Endothelial cell of umbilical vein (primary cell): Measurements from ENCODE around the gene FAM32A.

Experiments used
- CTCF ChIP-seq, 2 donors: IDR thresholded peaks; 1 replicate in 1 of 2; 2 replicates in 1 of 2; pipeline ENCODE4 v1.5.1; 2011; ENCODE audit warnings: low read length in 2 of 2, mild to moderate bottlenecking in 2 of 2, moderate library complexity in 2 of 2, control low read depth in 1 of 2, inconsistent platforms in 1 of 2, low read depth in 1 of 2; ENCODE audit not compliant: insufficient read depth in 1 of 2; ENCODE audit errors: extremely low read depth in 1 of 2
- EZH2 ChIP-seq: IDR thresholded peaks from 2 replicates; pipeline ENCODE4 v1.6.1; 2012; ENCODE audit warnings: borderline replicate concordance, low read depth, mild to moderate bottlenecking, moderate library complexity, low read length, inconsistent platforms; ENCODE audit not compliant: severe bottlenecking
- FOS ChIP-seq: IDR thresholded peaks from 2 replicates; pipeline ENCODE4 v1.6.1; 2011; ENCODE audit warnings: mild to moderate bottlenecking, low read length, moderate library complexity, borderline replicate concordance; ENCODE audit not compliant: insufficient read depth
- GATA2 ChIP-seq: IDR thresholded peaks from 2 replicates; pipeline ENCODE4 v1.7.0; 2011; ENCODE audit warnings: low read depth, mild to moderate bottlenecking, moderate library complexity, mixed read lengths, low read length; ENCODE audit not compliant: insufficient read length, insufficient read depth
- JUN ChIP-seq: IDR thresholded peaks from 2 replicates; pipeline ENCODE4 v1.6.1; 2011; ENCODE audit warnings: borderline replicate concordance, low read depth; ENCODE audit not compliant: insufficient read length, insufficient read depth
- MAX ChIP-seq: IDR thresholded peaks from 2 replicates; pipeline ENCODE4 v1.6.1; 2011; ENCODE audit not compliant: insufficient read depth, insufficient read length
- MYC ChIP-seq: IDR thresholded peaks from one replicate; pipeline ENCODE4 v1.6.1; 2011; ENCODE audit warnings: mild to moderate bottlenecking, low read depth, low read length
- POLR2A ChIP-seq: IDR thresholded peaks from 2 replicates; pipeline ENCODE4 v1.6.1; 2012; ENCODE audit warnings: low read depth, mild to moderate bottlenecking, control low read depth, low read length
- POLR2AphosphoS5 ChIP-seq: IDR thresholded peaks from 2 replicates; pipeline ENCODE4 v1.6.1; 2012; ENCODE audit warnings: low read depth, mild to moderate bottlenecking, control low read depth, low read length, moderate library complexity; ENCODE audit not compliant: insufficient read depth

GRCh38 chr19:16226184-16226591 lies 41.0 kb downstream of the FAM32A start:
- no peak for TF ChIP-seq CTCF (IDR thresholded peaks at IDR 0.05; ENCODE audit: extremely low read depth in 1 of 2, insufficient read depth in 1 of 2, low read depth in 1 of 2, low read length in 2 of 2)
- TF ChIP-seq POLR2AphosphoS5, result no peak
- TF ChIP-seq MYC, result no peak
- TF ChIP-seq EZH2, result no peak
- no peak for TF ChIP-seq POLR2A
- no peak for TF ChIP-seq MAX
- TF ChIP-seq GATA2, result no peak
- TF ChIP-seq FOS, result no peak
- TF ChIP-seq JUN, result no peak
